Epithelial cell of proximal tubule (primary cell): Measurements from ENCODE around the gene STX16. TPM values are rescaled to one million over a fixed set of nuclear protein-coding genes. Genes with fewer than 3 reads are reported as not detected.

Source experiments
- DNase-seq: peaks from one replicate; pipeline ENCODE4 v3.0.0-alpha.2; 2011; ENCODE audit warnings: low read depth
- H3K4me3 ChIP-seq: 2 replicates; pipeline ENCODE4 v1.5.1; 2011; ENCODE audit warnings: low read depth, mild to moderate bottlenecking, low read length
- CTCF ChIP-seq: conservative IDR thresholded peaks from 2 replicates; pipeline ENCODE4 v1.5.1; 2012; ENCODE audit warnings: low read depth, mild to moderate bottlenecking, low read length
- total RNA-seq: library from RNA; depleted of rRNA; stranded (reverse); fragments of >200 nt; gene quantifications from 2 replicates; pipeline ENCODE4 v1.2.3, GENCODE V29; 2015

STX16 gene
- total RNA-seq, 1 donor from 2014 or later = 14.4 TPM

GRCh38 chr20:58608096-58608840 is 42.8 kb upstream of the STX16 start:
- no peak for DNase-seq
- no peak overlapping the region for H3K4me3 ChIP-seq
- no peak for TF ChIP-seq CTCF

- no peak for DNase-seq
- TF ChIP-seq CTCF = no peak
- H3K4me3 ChIP-seq = no peak overlapping the region
These were observed 42.1 kb upstream of the STX16 start for GRCh38 chr20:58609026-58609425.

- no peak for TF ChIP-seq CTCF
- DNase-seq = no peak
- H3K4me3 ChIP-seq = no peak overlapping the region
These were observed 40.8 kb upstream of the STX16 start for GRCh38 chr20:58610071-58610800.

- H3K4me3 ChIP-seq = no peak overlapping the region
- no peak for TF ChIP-seq CTCF
- DNase-seq = no peak
These were observed 40.3 kb upstream of the STX16 start for GRCh38 chr20:58610811-58611210.

GRCh38 chr20:58611236-58612030 is 39.6 kb upstream of the STX16 start:
- H3K4me3 ChIP-seq = no peak overlapping the region
- TF ChIP-seq CTCF = no peak
- DNase-seq = no peak

GRCh38 chr20:58612121-58612691 is 38.9 kb upstream of the STX16 start:
- TF ChIP-seq CTCF = no peak
- no peak overlapping the region for H3K4me3 ChIP-seq
- no peak for DNase-seq
